Measurements from ENCODE around the gene KLHL7. TPM values are rescaled to one million over a fixed set of nuclear protein-coding genes. Genes with fewer than 3 reads are reported as not detected.

The KLHL7 gene
- total and polyA plus RNA-seq, 9 of the 15 experiments (the other 6 are each of a cell fraction or from before 2014, with no cell fraction given), result 4.2 to 63.1 (median 32.3) TPM

GRCh38 chr7:23105644-23106056 lies at the start of gene KLHL7 (continued):
- TF ChIP-seq E2F6 (IDR thresholded peaks at IDR 0.05; ENCODE audit: borderline replicate concordance in 1 of 2, extremely low read depth in 1 of 2, insufficient read depth in 1 of 2, insufficient read length in 1 of 2, low read depth in 1 of 2, low read length in 1 of 2, poor library complexity in 1 of 2, severe bottlenecking in 1 of 2) (no peak), MCM3 (IDR thresholded peaks at IDR 0.05) (no peak), RREB1 (CRISPR knock-in tag; IDR thresholded peaks at IDR 0.05) (no peak), CCAR2 (IDR thresholded peaks at IDR 0.05; ENCODE audit: low read depth, low read length) (no peak), ARID3B (CRISPR knock-in tag; IDR thresholded peaks at IDR 0.05; ENCODE audit: borderline replicate concordance) (no peak), ZNF253 (CRISPR knock-in tag; conservative IDR thresholded peaks at IDR 0.05) (no peak), TSHZ1 (CRISPR knock-in tag; IDR thresholded peaks at IDR 0.05) (no peak), RERE (CRISPR knock-in tag; IDR thresholded peaks at IDR 0.05; ENCODE audit: borderline replicate concordance) (no peak), EWSR1 (IDR thresholded peaks at IDR 0.05; ENCODE audit: borderline replicate concordance, low read depth, partially characterized antibody) (no peak)

Data from K562 (cell line).